GM23248 (cell line): Measurements from ENCODE around the gene SCN1B. TPM values are rescaled to one million over a fixed set of nuclear protein-coding genes. Genes with fewer than 3 reads are reported as not detected.

Experiments
- DNase-seq: peaks from one replicate; pipeline ENCODE4 v3.0.0-alpha.2; 2015
- H2AFZ ChIP-seq: fragments of 200-600 bp; sonication (generic); 2 replicates; pipeline ENCODE4 v1.6.1; 2016; ENCODE audit warnings: antibody characterized with exemption
- H3F3A ChIP-seq: fragments of 200-600 bp; sonication (generic); 2 replicates; pipeline ENCODE4 v1.6.1; 2016; ENCODE audit warnings: mild to moderate bottlenecking, antibody characterized with exemption, mixed run types; ENCODE audit not compliant: insufficient read depth
- H3K27ac ChIP-seq: fragments of 200-600 bp; sonication (generic); 2 replicates; pipeline ENCODE4 v1.5.1; 2016; ENCODE audit warnings: mild to moderate bottlenecking
- H3K27me3 ChIP-seq: fragments of 200-600 bp; sonication (generic); replicated peaks from 2 replicates; pipeline ENCODE4 v1.6.1; 2016; ENCODE audit warnings: mild to moderate bottlenecking; ENCODE audit not compliant: insufficient read depth
- H3K36me3 ChIP-seq: fragments of 200-600 bp; sonication (generic); 2 replicates; pipeline ENCODE4 v1.6.1; 2016; ENCODE audit warnings: low read depth, mild to moderate bottlenecking
- H3K4me1 ChIP-seq: fragments of 200-600 bp; sonication (generic); 2 replicates; pipeline ENCODE4 v1.6.1; 2016; ENCODE audit warnings: mild to moderate bottlenecking; ENCODE audit not compliant: insufficient read depth
- H3K4me2 ChIP-seq: fragments of 200-600 bp; sonication (generic); one replicate; pipeline ENCODE4 v1.6.1; 2016; ENCODE audit warnings: mild to moderate bottlenecking; ENCODE audit not compliant: unreplicated experiment
- H3K4me3 ChIP-seq: fragments of 200-600 bp; sonication (generic); 2 replicates; pipeline ENCODE4 v1.5.1; 2016; ENCODE audit warnings: mild to moderate bottlenecking
- H3K79me2 ChIP-seq: fragments of 200-600 bp; sonication (generic); 2 replicates; pipeline ENCODE4 v1.6.1; 2016; ENCODE audit warnings: mild to moderate bottlenecking; ENCODE audit not compliant: insufficient read depth
- H3K9ac ChIP-seq: fragments of 200-600 bp; sonication (generic); 2 replicates; pipeline ENCODE4 v1.6.1; 2016; ENCODE audit warnings: mild to moderate bottlenecking
- H3K9me2 ChIP-seq: fragments of 200-600 bp; sonication (generic); 2 replicates; pipeline ENCODE4 v1.6.1; 2016; ENCODE audit warnings: mixed run types, mild to moderate bottlenecking, moderate library complexity; ENCODE audit not compliant: insufficient read depth
- H3K9me3 ChIP-seq: fragments of 200-600 bp; sonication (generic); one replicate; pipeline ENCODE4 v1.6.1; 2017; ENCODE audit warnings: low read depth
- H4K20me1 ChIP-seq: fragments of 200-600 bp; sonication (generic); 2 replicates; pipeline ENCODE4 v1.6.0; 2016; ENCODE audit not compliant: insufficient read depth
- EZH2 ChIP-seq: fragments of 200-600 bp; sonication (generic); IDR thresholded peaks from 2 replicates; pipeline ENCODE4 v1.6.1; 2018; ENCODE audit warnings: antibody characterized with exemption, mild to moderate bottlenecking; ENCODE audit not compliant: insufficient read depth, poor library complexity, severe bottlenecking
- EZH2phosphoT487 ChIP-seq: fragments of 200-600 bp; sonication (generic); IDR thresholded peaks from 2 replicates; pipeline ENCODE4 v1.6.1; 2018; ENCODE audit warnings: antibody characterized with exemption, moderate library complexity, mild to moderate bottlenecking, low read depth; ENCODE audit not compliant: insufficient read depth
- WGBS, 2 experiments: methylation state at CpG; one replicate each; pipeline ENCODE4 v1.1.6; 2015 to 2017; ENCODE audit warnings: low lambda C conversion rate in 2 of 2, low coverage in 1 of 2; ENCODE audit errors: missing lambda C conversion rate in 2 of 2; 5-methylcytosine and 5-hydroxymethylcytosine counted together
- in situ Hi-C: fragments of 300-500 bp; cut with MboI; formaldehyde crosslinking; loops from 2 replicates; pipeline ENCODE4 v1.15.0; 2020
- polyA plus RNA-seq: library from polyadenylated mRNA; unstranded; fragments of >200 nt; fragmentation: Nextera tagmentation; extraction: Ambion mirVana; gene quantifications from 2 replicates; pipeline ENCODE4 v1.2.1, GENCODE V29; 2016
- total RNA-seq: library from RNA; depleted of rRNA; stranded (reverse); fragments of >200 nt; shearing (Covaris generic); gene quantifications from 2 replicates; pipeline ENCODE4 v1.2.3, GENCODE V29; 2014

The SCN1B gene
- total and polyA plus RNA-seq, 2 experiments from 2014 or later, result 1.5 to 1.7 TPM

DNA sequence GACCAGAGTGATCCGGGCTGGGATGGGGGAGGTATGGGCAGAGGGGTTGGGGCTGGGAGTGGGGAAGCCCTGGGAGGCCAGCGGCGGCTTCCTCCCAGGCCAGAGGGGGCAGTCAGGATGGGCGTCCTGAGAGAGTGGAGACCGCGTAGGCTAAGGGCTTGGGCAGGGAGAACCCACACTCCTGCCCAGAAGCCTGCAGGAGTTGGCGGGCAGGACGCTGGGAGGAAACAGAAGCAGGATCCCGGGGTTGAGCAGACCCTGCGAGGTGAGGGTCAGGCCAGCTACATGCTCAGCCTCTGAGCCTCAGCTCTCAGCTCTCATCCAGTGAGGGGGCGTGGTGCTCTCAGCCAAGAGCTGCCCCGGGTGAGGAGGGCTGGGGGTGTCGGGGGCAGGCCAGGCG lies 7.8 kb upstream of the SCN1B start:
- H3K4me1 ChIP-seq, result no peaks in the 10 kb centered on the region
- H3K27ac ChIP-seq, result no peak overlapping the region
- H4K20me1 ChIP-seq, result no peaks in the 10 kb centered on the region
- no peaks in the 10 kb centered on the region for H3F3A ChIP-seq
- in situ Hi-C loops, result no loop called here
- no peaks in the 10 kb centered on the region; the same call in 1 of the 2 replicates for H3K36me3 ChIP-seq
- H3K9me2 ChIP-seq, result no peaks in the 10 kb centered on the region
- H3K27me3 ChIP-seq, result no peaks in the 10 kb centered on the region
- no peaks in the 10 kb centered on the region for H3K79me2 ChIP-seq
- TF ChIP-seq EZH2, result no peak
- TF ChIP-seq EZH2phosphoT487, result no peak
- no peak overlapping the region for H3K9ac ChIP-seq
- H2AFZ ChIP-seq, result no peak overlapping the region
- no peak overlapping the region for H3K4me3 ChIP-seq
- no peaks in the 10 kb centered on the region for H3K9me3 ChIP-seq
- DNase-seq, result no peak
- WGBS, 2 experiments, result 85 to 92% methylated on average over 7 to 14 of the region's 14 CpGs
- no peak overlapping the region for H3K4me2 ChIP-seq

GRCh38 chr19:35023428-35023827 lies 6.8 kb upstream of the SCN1B start:
- H2AFZ ChIP-seq, result no peak overlapping the region
- 84 to 85% methylated on average over 17 to 19 of the region's 19 CpGs for WGBS, 2 experiments
- H3K9ac ChIP-seq, result no peak overlapping the region
- no peaks in the 10 kb centered on the region for H3K9me2 ChIP-seq
- no peak overlapping the region for H3K4me2 ChIP-seq
- H3K27me3 ChIP-seq, result no peaks in the 10 kb centered on the region
- no peaks in the 10 kb centered on the region for H3K79me2 ChIP-seq
- no peak for DNase-seq
- H3K27ac ChIP-seq, result no peak overlapping the region
- in situ Hi-C loops, result no loop called here
- no peak for TF ChIP-seq EZH2
- TF ChIP-seq EZH2phosphoT487, result no peak
- H3K9me3 ChIP-seq, result no peaks in the 10 kb centered on the region
- H3K4me1 ChIP-seq, result no peaks in the 10 kb centered on the region
- no peak overlapping the region for H3K4me3 ChIP-seq
- no peaks in the 10 kb centered on the region for H3F3A ChIP-seq
- H4K20me1 ChIP-seq, result no peaks in the 10 kb centered on the region
- no peaks in the 10 kb centered on the region; the same call in 1 of the 2 replicates for H3K36me3 ChIP-seq

GRCh38 chr19:35024095-35024494 lies 6.2 kb upstream of the SCN1B start:
- H3F3A ChIP-seq, result no peaks in the 10 kb centered on the region
- H3K9ac ChIP-seq, result no peak overlapping the region
- no peaks in the 10 kb centered on the region for H3K27me3 ChIP-seq
- H4K20me1 ChIP-seq, result no peaks in the 10 kb centered on the region
- no peak overlapping the region for H3K27ac ChIP-seq
- H3K4me3 ChIP-seq, result no peak overlapping the region
- no peak overlapping the region for H2AFZ ChIP-seq
- 93 to 94% methylated on average over 6 of the region's 6 CpGs for WGBS, 2 experiments
- H3K36me3 ChIP-seq, result no peaks in the 10 kb centered on the region; the same call in 1 of the 2 replicates
- no peaks in the 10 kb centered on the region for H3K79me2 ChIP-seq
- DNase-seq, result no peak
- no peak overlapping the region for H3K4me2 ChIP-seq
- no peaks in the 10 kb centered on the region for H3K4me1 ChIP-seq
- no peak for TF ChIP-seq EZH2
- no peaks in the 10 kb centered on the region for H3K9me3 ChIP-seq
- in situ Hi-C loops, result no loop called here
- no peaks in the 10 kb centered on the region for H3K9me2 ChIP-seq

GRCh38 chr19:35025969-35026368 lies 4.3 kb upstream of the SCN1B start:
- 89% methylated on average over 13 to 21 of the region's 21 CpGs for WGBS, 2 experiments

GRCh38 chr19:35026418-35026817 lies 3.9 kb upstream of the SCN1B start:
- no peak overlapping the region for H3K4me2 ChIP-seq
- H3K36me3 ChIP-seq, result no peaks in the 10 kb centered on the region
- H2AFZ ChIP-seq, result no peak overlapping the region
- H3K79me2 ChIP-seq, result no peaks in the 10 kb centered on the region
- no peaks in the 10 kb centered on the region for H4K20me1 ChIP-seq
- no peaks in the 10 kb centered on the region for H3K27me3 ChIP-seq
- H3K9me3 ChIP-seq, result no peaks in the 10 kb centered on the region
- in situ Hi-C loops, result no loop called here
- TF ChIP-seq EZH2phosphoT487, result no peak
- TF ChIP-seq EZH2, result no peak
- H3K27ac ChIP-seq, result no peak overlapping the region
- no peaks in the 10 kb centered on the region for H3K9me2 ChIP-seq
- DNase-seq, result no peak
- WGBS, 2 experiments, result 85 to 91% methylated on average over 6 of the region's 6 CpGs
- H3K4me3 ChIP-seq, result no peak overlapping the region
- no peaks in the 10 kb centered on the region for H3K4me1 ChIP-seq
- no peak overlapping the region for H3K9ac ChIP-seq
- peaks cover 4% of the 10 kb centered on the region for H3F3A ChIP-seq

More at GRCh38 chr19:35025969-35026368, 4.3 kb upstream of the SCN1B start:
- H2AFZ ChIP-seq, result no peak overlapping the region
- TF ChIP-seq EZH2phosphoT487, result no peak
- no peak for TF ChIP-seq EZH2
- H3K4me2 ChIP-seq, result no peak overlapping the region
- DNase-seq, result no peak
- H3K4me1 ChIP-seq, result no peaks in the 10 kb centered on the region
- no peaks in the 10 kb centered on the region for H3K27me3 ChIP-seq
- in situ Hi-C loops, result no loop called here
- H3K79me2 ChIP-seq, result no peaks in the 10 kb centered on the region
- no peaks in the 10 kb centered on the region for H3K9me3 ChIP-seq
- H3K27ac ChIP-seq, result no peak overlapping the region
- H3K9ac ChIP-seq, result no peak overlapping the region
- H3K36me3 ChIP-seq, result no peaks in the 10 kb centered on the region
- no peaks in the 10 kb centered on the region for H3K9me2 ChIP-seq
- no peak overlapping the region for H3K4me3 ChIP-seq
- H4K20me1 ChIP-seq, result no peaks in the 10 kb centered on the region
- H3F3A ChIP-seq, result no peaks in the 10 kb centered on the region
